HG03432 (cell line): Measurements from ENCODE around the gene DYRK1B.
"Not testable (repeated sequence)": the region's sequence is repeated elsewhere in the genome, so short reads cannot be mapped to it uniquely, and the experiment has no call there.

Source experiments
- ATAC-seq: cut with Tn5 transposase; IDR thresholded peaks from one replicate; pipeline ENCODE4 v1.9.1; 2021; ENCODE audit warnings: mild to moderate bottlenecking, moderate library complexity; ENCODE audit not compliant: unreplicated experiment

Gene DYRK1B

DNA sequence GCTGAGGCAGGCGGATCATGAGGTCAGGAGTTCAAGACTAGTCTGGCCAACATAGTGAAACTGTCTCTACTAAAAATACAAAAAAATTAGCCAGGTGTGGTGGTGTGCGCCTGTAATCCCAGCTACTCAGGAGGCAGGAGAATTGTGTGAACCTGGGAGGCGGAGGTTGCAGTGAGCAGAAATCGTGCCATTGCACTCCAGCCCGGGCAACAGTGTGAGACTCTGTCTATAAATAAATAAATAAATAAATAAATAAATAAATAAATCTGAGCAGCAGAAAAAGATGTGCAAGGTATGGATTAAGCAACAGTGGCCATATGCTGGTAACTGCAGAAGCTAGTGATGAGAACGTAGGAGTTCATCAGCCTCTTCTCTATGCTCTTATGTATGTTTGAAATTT, 19.9 kb downstream of the DYRK1B start:
- not testable (repeated sequence) for ATAC-seq

DNA sequence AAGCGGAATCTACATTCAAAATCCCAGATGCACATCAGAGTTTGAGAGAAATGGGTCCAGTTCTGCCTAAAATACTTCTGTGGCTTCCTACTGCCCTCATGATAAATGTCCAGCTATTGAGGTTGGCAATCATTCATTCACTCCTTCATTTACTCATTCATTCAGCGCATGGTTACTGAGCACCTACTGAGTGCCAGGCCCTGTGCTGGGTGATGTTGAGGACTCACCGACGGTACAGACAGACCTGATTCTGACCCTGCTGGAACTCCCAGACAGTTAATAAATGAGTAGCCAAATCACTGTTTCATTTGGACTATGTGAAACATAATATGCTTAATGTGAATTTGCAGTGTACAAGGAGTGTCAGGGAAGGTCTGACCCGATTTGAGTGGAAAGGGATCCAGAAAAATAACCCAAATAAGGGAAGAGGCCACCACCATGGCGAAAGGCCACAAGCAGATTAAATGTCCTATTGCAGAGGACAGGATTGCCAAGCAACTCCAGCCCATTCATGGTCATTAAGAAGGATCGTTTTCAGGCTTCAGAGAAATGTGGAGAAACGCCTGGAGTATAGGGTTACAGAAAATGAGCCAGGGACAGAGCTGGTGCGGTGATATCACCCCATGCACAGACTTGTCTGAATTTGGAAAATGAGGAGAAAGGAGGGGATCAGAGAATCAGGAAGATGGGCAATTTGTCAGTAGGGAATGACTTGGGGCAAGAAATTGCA, 20.5 kb downstream of the DYRK1B start:
- no peak for ATAC-seq

DNA sequence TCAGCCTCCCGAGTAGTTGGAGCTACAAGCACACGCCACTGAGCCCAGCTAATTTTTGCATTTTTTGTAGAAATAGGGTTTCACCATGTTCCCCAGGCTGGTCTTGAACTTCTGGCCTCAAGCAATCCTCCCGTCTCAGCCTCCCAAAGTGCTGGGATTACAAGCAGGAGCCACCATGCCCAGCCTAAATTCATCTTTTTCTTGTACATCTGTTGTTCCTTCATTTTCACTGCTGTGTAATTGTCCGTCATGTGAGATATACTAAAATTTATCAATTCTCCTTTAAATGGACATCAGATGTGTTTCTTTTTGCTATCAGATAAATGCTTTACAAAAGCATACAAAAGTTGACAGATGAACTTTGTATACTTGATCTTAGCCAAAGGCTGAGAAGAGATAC, 22.9 kb downstream of the DYRK1B start:
- ATAC-seq: no peak

DNA sequence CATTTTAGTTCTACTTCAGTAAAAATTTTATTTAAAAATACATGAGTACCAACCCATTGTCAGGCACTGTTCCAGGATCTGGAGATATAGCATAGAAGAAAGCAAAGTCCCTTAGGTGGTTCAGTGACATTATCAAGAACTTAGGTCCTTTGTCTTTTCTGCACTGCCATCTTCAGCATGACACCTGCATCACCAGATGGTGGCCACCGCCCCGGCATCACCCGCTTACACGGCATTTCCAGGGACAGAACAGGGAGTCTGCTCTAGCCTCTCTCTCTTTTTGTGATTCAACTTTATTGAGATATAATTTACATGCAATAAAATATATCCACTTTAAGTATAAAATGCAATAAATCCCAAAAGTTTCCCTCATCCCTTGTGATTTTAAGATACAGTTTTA, 23.5 kb downstream of the DYRK1B start:
- ATAC-seq: no peak

DNA sequence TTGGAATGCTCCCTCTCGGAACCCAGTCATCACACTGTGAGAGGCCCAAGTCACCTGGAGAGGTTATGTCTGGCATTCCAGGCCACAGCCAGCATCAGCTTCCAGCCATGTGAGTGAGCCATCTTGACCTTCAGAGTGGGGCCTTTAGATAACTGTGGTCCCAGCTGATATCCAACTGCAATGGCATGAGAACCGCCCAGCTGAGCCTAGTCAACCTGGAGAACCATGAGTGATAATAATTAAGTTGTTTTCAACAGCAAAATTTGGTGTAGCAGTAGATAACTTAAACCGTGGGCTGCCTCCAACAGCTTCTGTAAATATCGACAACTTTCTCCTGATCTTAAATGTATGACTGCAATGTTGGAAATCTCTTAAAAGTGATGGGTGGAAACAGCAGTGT, 24.6 kb downstream of the DYRK1B start:
- no peak for ATAC-seq

DNA sequence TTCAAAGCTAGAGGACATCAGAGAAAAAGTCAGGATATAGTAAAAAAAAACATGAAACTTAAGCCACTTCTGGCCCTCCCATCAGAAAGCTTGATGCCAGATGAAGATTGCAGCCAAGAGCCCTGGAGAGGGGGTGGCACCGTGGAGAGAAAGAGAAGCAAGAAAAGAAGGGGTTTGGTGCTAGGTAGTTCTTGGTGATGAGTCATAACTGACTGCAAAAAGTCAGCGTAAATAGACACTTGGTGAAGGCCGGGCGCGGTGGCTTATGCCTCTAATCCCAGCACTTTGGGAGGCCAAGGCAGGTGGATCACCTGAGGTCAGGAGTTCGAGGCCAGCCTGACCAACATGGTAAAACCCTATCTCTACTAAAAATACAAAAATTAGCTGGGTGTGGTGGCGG, 25.3 kb downstream of the DYRK1B start:
- not testable (repeated sequence) for ATAC-seq

DNA sequence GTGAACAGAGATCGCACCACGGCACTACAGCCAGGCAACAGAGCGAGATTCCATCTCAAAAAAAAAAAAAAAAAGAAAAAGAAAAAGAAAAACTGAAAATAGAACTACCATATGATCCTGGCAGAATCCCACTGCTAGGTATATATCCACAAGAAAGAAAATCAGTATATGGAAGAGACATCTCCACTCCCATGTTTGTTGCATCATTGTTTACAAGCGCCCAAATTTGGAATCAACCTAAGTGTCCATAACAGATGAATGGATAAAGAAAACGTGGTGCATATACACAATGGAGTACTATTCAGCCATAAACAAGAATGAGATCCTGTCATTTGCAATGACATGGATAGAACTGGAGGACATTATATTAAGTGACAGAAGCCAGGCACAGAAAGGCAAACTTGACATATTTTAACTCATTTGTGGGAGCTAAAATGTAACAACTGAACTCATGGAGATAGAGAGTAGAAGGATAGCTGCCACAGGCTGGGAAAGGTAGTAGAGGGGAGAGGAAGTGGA, 26.1 kb downstream of the DYRK1B start:
- ATAC-seq: no peak

DNA sequence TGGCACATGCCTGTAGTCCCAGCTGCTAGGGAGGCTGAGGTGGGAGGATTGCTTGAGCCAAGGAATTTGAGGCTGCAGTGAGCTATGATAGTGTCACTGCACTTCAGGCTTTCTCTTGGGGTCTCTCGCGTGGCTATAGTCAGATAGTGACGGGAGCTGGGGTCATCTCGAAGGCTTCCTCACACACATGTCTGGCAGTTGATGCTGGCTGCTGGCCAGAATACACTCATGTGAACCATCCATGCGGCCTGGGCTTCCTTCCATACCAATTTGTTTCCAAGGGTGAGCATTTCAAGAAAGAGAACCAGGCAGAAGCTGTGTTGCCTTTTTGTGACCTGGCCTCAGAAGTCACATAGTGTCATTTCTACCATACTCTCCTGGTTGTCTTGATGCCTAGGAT, 28.9 kb downstream of the DYRK1B start:
- no peak for ATAC-seq

DNA sequence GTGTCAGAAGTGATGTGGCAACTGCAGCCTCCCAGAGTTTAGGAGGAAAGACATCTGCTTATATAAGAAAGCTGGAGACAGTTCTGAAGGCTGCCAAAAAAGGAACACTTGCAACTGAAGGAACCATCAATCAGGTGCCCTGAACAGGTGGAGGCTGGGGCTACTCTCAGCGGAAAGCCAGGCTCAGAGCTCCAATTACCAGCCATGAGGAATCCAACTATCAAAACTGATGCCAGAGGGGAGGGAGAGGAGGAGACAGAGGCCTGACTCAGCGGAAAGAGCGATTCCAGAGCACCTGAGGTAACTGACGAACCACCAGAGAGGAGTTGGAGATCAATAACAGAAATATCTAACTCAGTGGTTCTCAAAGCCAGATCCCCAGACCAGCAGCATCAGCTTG, 31.0 kb downstream of the DYRK1B start:
- no peak for ATAC-seq

DNA sequence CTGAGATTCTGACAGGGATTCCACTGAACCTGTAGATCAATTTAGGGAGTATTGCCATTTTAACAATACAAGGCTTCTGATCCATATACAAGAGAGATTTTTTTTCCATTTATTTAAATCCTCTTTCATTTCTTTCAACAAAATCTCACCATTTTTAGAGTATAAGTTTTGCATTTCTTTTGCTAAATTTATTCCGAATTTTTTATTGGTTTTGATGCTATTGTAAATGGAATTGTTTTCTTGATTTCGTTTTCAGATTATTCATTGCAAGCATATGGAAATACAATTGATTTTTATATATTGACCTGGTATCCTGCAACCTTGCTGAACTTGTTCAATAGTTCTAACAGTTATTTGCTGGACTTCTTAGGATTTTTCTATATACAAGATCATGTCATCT, 36.9 kb downstream of the DYRK1B start:
- ATAC-seq: no peak

DNA sequence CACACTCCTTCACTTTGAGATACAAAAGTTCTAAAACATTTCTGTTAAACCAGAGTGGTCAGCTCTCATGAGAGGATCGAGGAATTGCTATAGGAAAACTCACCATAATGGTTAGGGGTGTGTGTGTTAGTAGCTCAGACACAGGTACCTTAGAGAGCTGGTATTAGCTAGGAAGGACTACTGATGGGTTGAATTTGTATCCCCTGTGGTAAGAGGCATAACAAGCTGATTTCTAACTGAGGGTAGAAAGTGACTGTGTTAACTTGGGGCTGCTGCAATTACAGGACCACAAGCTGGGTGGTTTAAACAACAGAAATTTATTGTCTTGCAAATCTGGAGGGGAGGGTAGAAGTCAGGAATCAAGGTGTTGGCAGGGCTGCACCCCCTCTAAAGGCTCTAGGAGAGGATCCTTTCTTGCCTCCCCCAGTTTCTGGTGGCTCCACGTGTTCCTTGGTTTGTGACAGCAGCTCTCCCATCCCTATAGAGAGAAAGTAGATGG, 37.9 kb downstream of the DYRK1B start:
- no peak for ATAC-seq

DNA sequence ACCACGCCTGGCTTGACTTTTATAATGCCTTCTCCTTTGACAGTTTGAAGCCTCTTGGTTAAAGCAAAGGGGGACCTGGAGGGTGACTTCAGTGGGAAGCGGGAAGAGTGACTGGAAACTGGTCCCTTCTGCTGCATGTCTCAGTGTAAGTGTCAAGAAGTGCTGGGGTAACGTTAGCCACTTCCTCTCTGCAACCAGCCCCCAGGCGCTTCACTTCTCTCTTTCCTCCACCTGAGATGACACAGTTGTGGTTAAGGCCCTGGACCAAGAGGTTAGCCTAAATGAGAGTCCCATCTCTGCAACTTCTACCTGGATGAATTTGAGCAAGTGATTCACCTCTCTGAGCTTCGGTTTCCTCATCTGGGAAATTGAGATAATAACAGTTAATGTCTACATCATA, 39.0 kb downstream of the DYRK1B start:
- no peak for ATAC-seq

DNA sequence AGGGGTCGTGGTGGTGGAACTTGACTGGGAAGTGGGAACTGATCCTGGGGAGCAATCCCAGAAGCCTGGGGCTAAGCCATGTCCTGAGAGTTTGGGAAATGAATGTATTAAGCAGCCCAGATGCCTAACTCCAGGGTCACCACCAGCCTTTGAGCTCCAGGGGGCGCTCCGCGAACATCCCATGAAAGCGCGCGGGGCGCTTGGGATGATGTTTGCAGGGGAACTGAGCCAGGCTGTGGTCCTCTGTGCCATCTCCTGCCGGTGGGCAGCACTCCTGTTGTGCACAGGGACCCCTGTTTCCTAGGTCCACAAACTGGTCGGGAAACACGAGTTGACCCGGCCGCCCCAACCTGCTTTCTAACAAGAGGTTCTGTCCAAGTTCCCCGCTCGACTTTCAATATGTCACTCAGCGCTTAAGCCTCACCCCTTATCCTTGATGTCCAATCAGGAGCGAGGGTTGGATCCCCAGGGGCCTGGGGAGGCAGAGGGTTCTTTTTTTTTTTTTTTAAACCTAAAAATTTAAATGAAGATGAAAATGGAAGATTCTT, 40.9 kb downstream of the DYRK1B start:
- ATAC-seq: peak; percentile 65

DNA sequence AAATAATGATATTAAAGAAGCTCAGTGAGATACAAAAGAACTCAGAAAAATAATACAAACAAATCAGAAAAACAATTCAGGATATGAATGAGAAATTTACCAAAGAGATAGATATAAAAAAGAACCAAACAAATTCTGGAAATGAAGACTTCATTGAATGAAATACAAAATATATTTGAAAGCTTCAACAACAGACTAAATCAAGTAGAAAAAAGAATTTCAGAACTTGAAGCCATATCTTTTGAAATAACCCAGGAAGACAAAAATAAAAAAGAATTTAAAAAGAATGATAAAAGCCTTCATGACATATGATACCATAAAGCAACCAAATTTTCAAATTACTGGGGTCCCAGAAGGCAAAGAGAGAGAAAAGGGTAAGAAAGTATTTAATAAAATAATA, 45.7 kb downstream of the DYRK1B start:
- ATAC-seq: no peak

DNA sequence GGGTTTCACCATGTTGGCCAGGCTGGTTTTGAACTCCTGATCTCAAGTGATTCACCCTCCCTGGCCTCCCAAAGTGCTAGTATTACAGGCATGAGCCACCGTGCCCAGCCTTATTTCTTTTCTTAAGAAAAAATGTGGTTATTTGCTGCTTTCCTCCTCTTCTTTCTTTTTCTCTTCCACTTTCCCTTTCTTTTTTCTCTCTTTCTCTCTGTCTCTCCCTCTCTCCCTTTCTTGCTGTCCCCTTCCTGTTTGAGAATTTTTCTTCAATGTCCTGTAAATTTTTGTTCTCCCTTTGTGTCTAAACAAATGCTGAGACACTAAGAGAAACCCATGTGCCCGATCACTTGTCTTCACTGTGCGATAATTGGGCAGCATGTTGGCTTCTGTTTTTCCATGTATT, 53.1 kb downstream of the DYRK1B start:
- no peak for ATAC-seq

DNA sequence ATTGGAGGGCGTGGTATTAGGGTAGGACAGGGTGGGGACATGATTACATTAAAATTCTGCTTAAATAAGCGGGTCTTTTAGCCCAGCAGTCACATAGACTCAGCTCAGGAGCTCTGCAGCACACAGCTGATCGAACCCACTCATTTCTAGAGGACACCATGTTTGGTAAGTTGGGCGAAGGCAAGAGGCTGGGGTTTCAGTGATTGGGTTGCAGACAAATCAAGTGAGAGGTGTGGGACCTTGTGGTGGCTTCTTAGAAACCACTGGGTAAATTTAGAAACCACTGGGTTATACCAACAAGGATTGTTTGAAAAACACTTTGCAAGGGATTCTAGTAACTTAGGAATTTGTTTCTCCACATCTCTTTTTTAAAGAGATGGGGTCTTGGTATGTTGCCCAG, 55.2 kb downstream of the DYRK1B start, which contains the start of gene LEUTX:
LEUTX (plus strand) TSS at position 92 of the 400 bp plus-strand sequence; CDS start at position 159, 67 bp downstream.
- no peak for ATAC-seq
